Effector CD8-positive, alpha-beta T cell (primary cell): ENCODE results near the gene VRTN.
"Not testable (repeated sequence)": the region's sequence is repeated elsewhere in the genome, so short reads cannot be mapped to it uniquely, and the experiment has no call there.

Source experiments
- DNase-seq: peaks from one replicate; lab custom pipeline; 2025; lab: John Stamatoyannopoulos, UW

VRTN gene

GRCh38 chr14:74349757-74350156 is 1.5 kb downstream of the VRTN start:
- DNase-seq, result no peak

DNA sequence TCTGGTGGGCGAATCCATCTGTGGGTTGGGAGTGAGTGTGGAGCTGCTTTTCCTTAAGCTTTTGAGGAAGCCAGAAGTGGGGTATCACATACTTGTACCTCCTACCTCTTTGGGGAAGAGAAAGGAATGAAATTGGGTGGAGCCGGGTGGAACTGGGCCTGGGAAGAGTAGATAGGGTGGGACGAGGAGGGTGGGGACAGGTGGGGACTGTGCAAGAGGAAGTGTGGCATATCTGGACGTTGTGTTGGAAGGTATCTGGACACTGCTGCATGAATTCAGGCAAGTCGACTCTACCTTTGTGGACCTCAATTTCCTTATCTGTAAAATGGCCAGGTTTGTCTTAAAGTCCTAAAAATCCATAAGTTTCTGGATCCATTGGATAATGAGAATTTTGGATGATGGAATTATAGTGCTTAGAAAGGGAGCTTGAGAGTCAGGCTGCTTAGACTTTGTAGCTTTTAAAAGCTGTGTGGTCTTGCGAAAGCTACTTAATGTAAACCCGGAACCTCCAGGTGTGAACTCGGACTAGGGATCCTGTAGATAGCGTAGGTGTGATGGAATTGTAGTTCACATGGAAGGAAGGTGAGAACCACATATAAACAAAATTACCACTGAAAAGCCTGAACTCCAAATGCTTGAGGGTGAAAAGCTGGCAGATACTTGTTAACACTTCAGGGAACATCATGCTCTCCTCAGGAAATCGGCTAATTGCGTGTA is 2.1 kb downstream of the VRTN start:
- no peak for DNase-seq

DNA sequence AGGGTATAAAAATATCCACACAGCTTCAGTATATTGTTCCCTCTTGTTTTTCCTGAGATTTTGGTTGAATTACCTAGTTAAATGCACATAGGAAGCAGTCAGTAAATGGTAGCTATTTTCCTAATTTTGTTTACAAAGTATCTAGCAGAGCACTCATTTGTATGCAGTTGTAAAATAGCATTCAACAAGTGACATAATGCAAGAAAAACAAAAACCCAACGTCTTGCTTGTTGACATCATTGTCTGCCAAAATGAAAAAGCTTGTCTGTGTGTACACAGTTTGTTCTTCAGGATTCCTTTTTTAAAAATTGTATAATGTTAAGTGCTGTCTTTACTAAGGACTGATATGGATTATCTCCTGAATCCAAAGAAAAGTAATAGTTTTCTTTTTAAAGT is 2.7 kb downstream of the VRTN start:
- no peak for DNase-seq

GRCh38 chr14:74356892-74357575 is 8.8 kb downstream of the VRTN start:
- no peak for DNase-seq

DNA sequence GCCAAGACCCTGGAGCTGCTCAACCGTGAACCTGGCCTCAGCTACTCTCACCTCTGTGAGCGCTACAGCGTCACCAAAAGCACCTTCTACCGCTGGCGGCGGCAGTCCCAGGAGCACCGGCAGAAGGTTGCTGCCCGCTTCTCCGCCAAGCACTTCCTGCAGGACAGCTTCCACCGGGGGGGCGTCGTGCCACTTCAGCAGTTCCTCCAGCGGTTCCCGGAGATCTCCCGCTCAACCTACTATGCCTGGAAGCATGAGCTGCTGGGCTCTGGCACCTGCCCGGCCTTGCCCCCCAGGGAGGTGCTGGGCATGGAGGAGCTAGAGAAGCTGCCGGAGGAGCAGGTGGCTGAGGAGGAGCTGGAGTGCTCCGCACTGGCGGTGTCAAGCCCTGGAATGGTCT is 9.3 kb downstream of the VRTN start:
- DNase-seq, result no peak

DNA sequence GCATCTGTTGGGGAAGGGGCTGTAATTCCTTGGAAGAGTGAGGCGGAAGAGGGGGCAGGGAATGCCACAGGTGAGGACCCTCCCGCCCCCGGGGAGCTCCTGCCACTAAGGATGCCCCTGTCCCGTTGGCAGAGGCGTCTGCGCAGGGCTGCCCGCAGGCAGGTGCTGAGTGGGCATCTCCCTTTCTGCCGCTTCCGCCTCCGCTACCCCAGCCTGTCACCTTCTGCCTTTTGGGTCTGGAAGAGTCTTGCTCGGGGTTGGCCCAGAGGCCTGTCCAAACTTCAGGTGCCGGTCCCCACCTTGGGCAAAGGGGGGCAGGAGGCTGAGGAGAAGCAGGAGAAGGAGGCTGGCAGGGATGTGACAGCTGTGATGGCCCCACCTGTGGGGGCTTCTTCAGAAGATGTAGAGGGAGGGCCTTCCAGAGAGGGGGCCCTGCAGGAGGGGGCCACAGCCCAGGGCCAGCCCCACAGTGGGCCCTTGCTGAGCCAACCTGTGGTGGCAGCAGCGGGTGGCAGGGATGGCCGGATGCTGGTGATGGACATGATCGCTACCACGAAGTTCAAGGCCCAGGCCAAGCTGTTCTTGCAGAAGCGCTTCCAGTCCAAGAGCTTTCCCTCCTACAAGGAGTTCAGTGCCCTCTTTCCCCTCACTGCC is 10.0 kb downstream of the VRTN start:
- no peak for DNase-seq

DNA sequence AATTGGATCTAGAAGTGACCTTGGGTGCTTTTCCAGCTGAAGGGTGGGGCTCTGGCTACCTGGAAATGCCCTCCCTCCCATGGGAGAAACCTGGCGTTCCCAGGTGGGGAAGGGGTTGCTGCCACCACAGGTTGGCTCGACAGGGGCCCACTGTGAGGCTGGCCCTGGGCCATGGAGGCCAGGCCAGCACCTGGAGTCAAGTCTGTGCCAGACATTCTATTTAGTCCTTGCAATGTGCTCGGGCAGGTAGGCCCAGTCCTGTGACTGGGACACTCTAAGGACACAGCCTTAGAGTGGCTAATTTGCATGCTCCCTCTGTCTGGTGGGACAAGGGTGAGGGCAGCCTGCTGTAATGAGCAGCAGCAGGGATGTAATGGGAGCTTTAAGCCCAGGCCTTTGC is 11.9 kb downstream of the VRTN start:
- DNase-seq, result no peak

GRCh38 chr14:74362361-74362915 is 14.2 kb downstream of the VRTN start:
- peak; percentile 42 for DNase-seq

DNA sequence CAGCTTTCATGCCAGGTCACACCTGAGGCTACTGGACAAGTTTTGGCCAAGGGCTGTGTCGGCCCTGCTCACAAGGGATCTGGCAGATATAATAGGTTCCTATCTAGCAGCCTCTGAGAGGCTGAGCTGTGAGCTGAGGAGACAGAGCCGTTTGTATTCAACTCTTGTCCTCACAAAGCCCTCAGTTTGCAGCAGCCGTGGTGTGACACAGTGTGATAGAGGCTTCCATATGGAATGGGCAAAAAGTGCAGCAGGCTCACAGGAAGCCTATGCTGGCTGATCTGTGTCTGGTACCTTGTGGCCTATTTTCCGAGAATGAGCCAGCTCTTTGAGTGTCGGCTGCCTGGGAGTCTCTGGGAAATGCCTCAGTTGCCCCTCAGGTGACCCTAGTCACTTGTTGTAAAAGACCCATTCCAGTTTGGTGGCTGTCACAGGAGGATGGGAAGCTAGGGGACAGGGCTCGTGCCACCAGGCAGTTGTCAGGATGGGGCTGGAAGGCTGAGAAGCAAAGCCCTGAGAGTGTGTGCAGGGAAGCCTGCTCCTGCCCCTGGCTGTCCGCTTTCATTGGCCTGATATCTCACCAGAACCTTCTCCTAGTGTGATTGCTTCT is 16.1 kb downstream of the VRTN start:
- DNase-seq, result no peak

DNA sequence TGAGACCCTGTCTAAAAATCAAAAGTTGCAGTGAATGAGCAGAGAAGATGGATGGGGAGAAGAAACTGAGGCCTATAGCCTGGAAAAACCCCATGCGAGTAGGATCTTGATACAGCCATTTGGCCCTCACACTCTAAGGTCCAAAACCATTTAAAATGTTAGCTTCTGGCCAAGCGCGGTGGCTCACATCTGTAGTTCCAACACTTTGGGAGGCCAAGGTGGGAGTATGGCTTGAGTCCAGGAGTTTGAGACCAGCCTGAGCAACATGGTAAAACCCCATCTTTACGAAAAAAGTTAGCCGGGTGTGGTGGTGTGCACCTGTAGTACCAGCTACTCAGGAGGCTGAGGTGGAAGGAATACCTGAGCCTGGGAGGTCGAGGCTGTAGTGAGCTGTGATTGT is 19.8 kb downstream of the VRTN start:
- no peak for DNase-seq

DNA sequence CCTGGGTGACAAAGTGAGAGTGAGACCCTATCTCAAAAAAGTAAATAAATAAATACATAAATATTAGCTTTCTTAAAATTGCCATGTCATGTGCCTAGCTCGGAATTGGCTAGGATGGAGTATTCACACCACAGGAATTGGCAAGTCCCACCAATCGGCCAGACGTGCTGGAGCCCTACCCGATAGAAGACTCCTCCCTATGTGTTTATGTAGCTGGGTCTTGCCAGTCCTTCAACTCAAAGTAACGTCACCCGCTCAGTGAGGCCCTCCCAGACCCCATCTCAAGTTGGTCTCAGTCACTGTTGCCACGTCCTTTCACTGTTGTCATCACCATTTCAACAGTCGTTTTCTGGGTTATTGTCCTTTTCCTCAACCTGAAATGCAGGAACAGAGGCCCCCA is 20.2 kb downstream of the VRTN start:
- DNase-seq, result no peak

DNA sequence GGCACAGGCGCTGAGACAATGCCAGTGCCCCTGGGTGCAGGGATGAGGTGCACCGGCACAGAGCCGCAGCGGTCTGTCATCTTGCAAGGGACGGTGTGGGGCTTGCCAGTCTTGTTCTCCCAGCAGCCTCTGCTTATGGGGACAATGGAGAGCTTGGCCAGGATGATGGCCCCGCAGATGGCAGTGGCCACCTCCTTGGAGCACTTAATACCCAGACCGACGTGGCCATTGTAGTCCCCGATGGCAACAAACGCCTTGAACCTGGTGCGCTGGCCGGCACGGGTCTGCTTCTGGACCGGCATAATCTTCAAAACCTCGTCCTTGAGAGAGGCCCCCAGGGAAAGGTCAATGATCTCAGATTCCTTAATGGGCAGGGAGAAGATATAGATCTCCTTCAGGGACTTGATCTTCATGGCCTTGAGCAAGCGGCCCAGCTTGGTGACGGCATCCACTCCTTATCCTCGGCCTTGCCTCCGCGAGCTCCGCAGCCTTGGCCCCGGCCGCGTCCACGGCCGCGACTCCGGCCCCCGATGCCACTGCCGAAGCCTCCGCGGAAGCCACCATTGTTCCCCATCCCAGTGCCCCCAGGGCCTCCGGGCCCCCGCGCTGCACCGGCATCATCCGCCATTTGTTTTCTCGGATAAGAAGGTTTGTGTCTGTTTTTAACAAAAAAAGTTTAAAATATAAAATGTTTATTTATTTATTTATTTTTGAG is 29.9 kb downstream of the VRTN start:
- DNase-seq, result no peak

GRCh38 chr14:74380172-74380571 is 31.9 kb downstream of the VRTN start:
- DNase-seq, result no peak

DNA sequence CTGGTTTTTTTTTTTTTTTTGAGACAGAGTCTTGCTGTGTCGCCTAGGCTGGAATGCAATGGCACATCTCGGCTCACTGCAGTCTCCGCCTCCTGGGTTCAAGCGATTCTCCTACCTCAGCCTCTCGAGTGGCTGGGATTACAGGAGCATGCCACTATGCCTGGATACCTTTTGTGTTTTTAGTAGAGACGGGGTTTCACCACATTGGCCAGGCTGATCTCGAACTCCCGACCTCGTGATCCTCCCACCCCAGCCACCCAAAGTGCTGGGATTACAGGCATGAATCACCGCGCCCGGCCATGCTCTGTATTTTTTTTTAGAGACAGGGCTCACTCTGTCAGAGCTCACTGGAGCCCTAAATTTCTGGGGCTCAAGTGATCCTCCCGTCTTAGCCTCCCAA is 32.6 kb downstream of the VRTN start:
- no peak for DNase-seq

- not testable (repeated sequence) for DNase-seq
Observed at GRCh38 chr14:74381571-74381970, 33.3 kb downstream of the VRTN start.

DNA sequence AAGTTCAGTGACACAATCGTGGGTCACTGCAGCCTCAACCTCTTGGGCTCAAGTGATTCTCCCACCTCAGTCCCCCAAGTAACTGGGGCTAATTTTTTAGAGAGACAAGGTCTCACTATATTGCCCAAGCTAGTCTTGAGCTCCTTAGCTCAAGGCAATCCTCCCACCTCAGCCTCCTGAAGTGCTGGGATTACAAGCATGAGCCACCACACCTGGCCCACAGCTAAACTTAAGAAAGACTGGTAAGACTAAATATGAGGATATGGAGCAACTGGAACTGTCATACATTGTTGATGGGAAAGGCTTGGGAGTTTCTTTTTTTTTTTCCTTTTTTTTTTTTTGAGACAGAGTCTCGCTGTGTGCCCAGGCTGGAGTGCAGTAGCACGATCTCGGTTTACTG is 34.0 kb downstream of the VRTN start:
- no peak for DNase-seq

- DNase-seq, result no peak
Observed at GRCh38 chr14:74389980-74390379, 41.7 kb downstream of the VRTN start.

DNA sequence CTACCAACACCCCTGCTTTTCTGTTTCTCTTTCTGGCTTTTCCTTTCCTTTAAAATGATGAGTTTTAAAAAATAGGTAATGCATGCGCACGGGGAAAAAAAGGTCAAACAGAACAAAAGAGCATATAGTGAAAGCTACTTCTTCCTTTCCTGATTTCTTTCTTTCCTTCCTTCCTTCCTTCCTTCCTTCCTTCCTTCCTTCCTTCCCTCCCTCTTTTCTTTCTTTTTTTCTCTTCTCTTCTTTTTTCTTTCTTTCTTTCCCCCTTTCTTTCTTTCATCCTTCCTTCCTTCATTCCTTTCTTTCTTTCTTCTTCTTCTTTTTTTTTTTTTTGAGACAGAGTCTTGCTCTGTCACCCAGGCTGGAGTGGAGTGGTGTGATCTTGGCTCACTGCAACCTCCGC is 42.2 kb downstream of the VRTN start:
- not testable (repeated sequence) for DNase-seq

- DNase-seq, result no peak
Observed at GRCh38 chr14:74391479-74391878, 43.2 kb downstream of the VRTN start.

- no peak for DNase-seq
Observed at GRCh38 chr14:74392616-74393570, 44.6 kb downstream of the VRTN start.

DNA sequence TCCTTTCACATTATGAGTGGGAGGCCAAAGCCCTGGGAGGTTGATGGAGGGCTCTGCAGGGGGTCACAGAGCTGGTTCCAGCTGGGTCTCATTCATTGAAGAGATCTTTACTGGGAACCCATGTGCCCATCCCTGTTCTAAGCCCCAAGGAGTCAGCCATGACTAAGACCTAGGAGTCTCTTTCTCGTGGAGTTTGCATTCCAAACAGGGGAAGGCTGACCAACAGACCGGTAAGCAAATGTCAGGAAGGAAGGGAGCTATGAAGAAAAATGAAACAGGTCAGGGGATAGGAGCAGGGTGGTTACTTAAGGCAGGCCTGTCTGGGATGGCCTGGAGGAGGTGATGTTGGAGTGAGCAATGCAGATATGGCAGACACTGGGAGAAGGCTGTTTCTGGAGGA is 46.3 kb downstream of the VRTN start:
- DNase-seq, result no peak
